Epithelial cell of prostate (primary cell): ENCODE measurements around the gene KRTAP10-10.
A peak's percentile ranks its signal among the peaks of the same experiment; 100 is the strongest.
"Not testable (repeated sequence)": the region's sequence is repeated elsewhere in the genome, so short reads cannot be mapped to it uniquely, and the experiment has no call there.

Source experiments
- DNase-seq: peaks from one replicate; pipeline ENCODE4 v3.0.0-alpha.2; 2011; ENCODE audit warnings: low read depth, low spot score
- H3K27ac ChIP-seq: fragments of 450-650 bp; 2 replicates; pipeline ENCODE4 v1.5.1; 2017; ENCODE audit warnings: mild to moderate bottlenecking

Gene KRTAP10-10

DNA sequence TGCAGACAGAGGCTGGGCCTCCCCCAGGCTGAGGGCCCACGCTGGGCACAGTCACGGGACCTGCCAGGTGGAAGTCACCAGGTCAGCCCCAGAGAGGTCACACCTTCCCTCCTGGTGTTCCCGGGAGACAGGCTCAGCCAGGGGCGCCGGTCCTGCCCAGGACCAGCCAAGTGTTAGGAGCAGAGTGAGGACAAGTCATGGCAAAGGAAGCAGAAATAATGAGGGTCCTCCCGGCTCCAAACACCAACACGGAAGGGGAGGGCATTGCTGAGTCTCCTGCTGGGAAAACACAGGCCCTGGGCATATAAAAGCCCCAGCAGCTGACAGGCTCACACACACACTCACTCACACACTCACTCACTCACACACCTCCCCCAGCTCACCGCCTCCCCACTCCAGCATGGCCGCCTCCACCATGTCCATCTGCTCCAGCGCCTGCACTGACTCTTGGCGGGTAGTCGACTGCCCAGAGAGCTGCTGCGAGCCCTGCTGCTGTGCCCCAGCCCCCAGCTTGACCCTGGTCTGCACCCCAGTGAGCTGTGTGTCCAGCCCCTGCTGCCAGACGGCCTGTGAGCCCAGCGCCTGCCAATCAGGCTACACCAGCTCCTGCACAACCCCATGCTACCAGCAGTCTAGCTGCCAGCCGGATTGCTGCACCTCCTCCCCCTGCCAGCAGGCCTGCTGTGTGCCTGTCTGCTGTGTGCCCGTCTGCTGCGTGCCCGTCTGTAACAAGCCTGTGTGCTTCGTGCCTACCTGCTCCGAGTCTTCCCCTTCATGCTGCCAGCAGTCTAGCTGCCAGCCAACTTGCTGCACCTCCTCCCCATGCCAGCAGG lies at the start of gene KRTAP10-10:
Gene KRTAP10-10, plus strand, starts transcription at position 339 of the 833 bp plus-strand sequence. Its CDS starts 62 bp downstream, at position 401.
- no peak within 1 kb of the TSS for H3K27ac ChIP-seq
- no peak for DNase-seq

- no peak for DNase-seq
- no peak overlapping the region for H3K27ac ChIP-seq
These were observed 48.1 kb upstream of the KRTAP10-10 start for GRCh38 chr21:44589094-44589493.

DNA sequence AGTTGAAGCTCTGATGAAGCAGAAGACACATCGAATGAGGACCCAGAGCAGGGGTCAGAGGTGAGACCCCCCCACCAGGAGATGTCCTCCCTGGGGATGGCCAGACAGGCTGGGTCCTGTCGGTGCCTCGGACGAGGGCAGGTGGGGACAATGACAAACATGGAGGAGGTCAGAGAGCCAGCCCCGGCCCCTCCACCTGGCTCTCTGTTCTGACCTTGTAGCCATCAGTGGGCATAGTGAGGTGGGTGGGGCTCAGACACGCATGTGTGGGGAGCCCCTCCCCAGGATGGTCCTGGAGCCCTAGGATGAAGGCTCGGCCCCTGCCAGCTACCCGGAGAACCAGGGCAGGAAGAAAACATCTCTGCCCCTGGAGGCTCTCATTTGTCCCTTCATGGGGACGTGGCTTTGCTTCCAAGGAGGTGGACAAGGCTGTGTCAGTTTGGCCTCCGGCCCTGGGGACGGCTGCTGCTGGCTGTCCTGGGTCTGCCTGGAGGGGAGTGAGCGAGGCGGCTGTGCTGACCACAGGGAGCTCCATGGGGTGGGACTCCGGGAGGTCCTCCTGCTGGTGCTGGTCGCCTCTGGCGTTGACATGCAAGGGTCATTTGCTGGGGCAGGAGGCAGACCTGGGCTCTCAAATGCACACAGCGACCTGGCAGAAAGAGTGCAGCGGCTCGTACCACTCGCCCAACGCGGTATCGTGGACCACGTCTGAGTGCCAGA lies 47.4 kb upstream of the KRTAP10-10 start:
- H3K27ac ChIP-seq: no peak overlapping the region

GRCh38 chr21:44590311-44590721 lies 46.8 kb upstream of the KRTAP10-10 start:
- H3K27ac ChIP-seq: no peak overlapping the region
- no peak for DNase-seq

More for the DNA sequence above, 47.4 kb upstream of the KRTAP10-10 start:
- DNase-seq: no peak

GRCh38 chr21:44590897-44591800 lies 46.0 kb upstream of the KRTAP10-10 start:
- not testable (repeated sequence) for H3K27ac ChIP-seq, DNase-seq

DNA sequence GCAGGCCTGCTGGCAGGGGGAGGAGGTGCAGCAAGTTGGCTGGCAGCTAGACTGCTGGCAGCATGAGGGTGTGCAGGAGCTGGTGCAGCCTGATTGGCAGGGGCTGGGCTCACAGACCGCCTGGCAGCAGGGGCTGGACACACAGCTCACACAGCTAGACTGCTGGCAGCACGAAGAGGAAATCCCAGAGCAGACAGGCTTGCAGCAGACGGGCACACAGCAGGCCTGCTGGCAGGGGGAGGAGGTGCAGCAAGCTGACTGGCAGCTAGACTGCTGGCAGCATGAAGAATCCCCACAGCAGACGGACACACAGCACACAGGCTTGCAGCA lies 45.4 kb upstream of the KRTAP10-10 start:
- not testable (repeated sequence) for DNase-seq, H3K27ac ChIP-seq

GRCh38 chr21:44592446-44593311 lies 44.5 kb upstream of the KRTAP10-10 start, which contains the start of gene KRTAP10-6:
Gene KRTAP10-6 (minus strand): TSS chr21:44592505. CDS start chr21:44592484, 21 bp downstream.
- no peak within 1 kb of the TSS for H3K27ac ChIP-seq
- no peak for DNase-seq

GRCh38 chr21:44593598-44594405 lies 43.4 kb upstream of the KRTAP10-10 start:
- no peak overlapping the region for H3K27ac ChIP-seq
- DNase-seq: no peak

DNA sequence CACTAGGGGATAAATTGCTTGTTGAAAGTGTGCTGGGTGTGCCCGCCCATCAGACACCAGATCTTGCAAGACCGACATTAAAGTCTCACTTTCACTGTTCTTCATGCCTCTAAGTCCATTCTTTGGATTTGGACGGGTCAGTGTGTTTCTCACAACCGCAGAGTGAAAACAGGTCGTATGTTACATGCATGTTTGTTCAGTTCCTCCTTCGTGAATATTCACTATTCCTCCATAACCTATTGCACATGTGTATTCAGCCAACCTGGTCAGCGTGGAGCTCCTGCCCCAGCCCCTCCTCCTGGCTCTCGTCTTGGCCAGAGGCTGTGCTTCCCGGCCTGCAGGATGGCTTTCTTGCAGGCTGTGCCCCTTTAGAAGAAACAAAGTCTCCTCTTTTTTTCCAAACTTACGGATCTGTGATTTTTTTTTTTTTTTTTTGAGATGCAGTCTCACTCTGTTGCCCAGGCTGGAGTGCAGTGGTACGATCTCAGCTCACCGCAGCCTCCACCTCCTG lies 42.7 kb upstream of the KRTAP10-10 start:
- H3K27ac ChIP-seq: no peak overlapping the region
- DNase-seq: no peak

DNA sequence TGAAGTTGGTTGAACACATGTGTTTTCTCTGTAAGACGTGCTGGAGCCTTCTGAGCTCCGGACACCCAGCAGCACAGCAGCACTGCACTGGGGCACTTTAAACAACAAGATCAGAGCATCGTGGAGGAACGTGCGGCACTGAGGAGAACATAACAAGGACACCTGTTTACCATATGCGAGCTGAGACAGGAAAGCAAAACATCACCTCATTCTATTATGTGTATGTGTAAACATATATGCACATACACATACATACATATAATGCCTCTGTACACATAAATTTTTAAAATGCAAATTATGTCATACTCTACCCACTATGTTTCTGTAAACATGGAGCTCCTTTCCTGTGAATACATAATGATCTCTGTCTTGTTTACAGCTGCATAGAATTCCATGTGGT lies 41.6 kb upstream of the KRTAP10-10 start:
- no peak overlapping the region for H3K27ac ChIP-seq
- no peak for DNase-seq

DNA sequence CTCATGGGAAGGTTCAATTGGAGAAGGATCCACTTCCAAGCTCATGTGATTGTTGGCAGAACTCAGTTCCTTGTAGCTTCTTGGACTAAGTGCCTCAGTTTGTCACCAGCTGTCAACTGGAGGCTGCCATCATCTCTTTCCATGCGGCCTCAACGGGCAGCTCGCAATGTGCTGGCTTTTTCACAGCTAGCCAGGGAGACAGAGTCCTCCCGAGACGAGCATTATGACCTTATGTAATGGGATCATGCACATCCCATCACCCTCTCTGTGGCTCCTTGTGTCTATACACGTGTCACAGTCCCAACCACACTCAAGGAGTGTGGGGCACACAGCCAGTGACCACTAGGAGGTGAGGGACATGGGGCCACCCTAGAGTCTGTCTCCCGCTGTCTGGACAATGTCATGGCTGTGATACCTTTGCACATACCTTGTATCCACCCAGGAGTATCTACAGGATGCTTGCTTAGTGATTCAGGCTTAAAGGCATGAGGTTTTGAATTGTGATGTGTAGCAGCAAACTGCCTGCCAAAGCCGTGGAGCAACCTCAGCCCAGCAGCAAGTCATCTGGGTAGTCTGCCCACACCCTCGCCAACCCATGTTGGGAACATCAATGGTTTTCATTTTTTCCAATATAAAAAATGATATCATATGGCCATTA lies 41.0 kb upstream of the KRTAP10-10 start:
- DNase-seq: peak; percentile 52
- H3K27ac ChIP-seq: no peak overlapping the region

DNA sequence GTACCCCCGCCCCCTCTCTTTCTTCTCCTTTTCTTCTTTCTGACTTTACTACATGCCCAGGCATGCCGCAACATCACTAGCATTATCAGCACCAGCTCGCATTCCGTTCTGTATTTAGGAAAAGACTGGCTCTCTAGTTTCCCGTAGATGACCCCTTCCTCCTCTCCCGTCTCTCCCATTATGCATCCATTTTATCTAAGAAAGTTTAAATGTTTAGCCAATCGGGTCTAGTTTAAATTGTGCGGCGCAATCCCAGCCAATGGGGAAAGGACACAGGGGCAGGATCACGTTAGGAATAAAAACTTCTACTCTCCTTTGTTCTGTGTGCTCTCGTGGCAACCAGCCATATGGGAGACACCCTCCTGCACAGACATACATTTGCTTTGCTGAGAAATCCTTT lies 39.1 kb upstream of the KRTAP10-10 start:
- H3K27ac ChIP-seq: no peak overlapping the region
- no peak for DNase-seq

- H3K27ac ChIP-seq: no peak overlapping the region
- DNase-seq: no peak
These were observed 37.7 kb upstream of the KRTAP10-10 start for GRCh38 chr21:44599264-44600029.

GRCh38 chr21:44600118-44600978 lies 36.8 kb upstream of the KRTAP10-10 start, which contains the start of gene KRTAP10-7:
Gene KRTAP10-7 (plus strand): TSS chr21:44600597. CDS start chr21:44600622, 25 bp downstream.
- DNase-seq, H3K27ac ChIP-seq: not testable (repeated sequence)

DNA sequence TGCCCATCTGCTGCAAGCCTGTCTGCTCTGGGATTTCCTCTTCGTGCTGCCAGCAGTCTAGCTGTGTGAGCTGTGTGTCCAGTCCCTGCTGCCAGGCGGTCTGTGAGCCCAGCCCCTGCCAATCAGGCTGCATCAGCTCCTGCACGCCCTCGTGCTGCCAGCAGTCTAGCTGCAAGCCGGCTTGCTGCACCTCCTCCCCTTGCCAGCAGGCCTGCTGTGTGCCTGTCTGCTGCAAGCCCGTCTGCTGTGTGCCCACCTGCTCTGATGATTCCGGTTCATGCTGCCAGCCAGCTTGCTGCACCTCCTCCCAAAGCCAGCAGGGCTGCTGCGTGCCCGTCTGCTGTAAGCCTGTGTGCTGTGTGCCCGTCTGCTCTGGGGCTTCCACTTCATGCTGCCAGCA lies 36.1 kb upstream of the KRTAP10-10 start:
- not testable (repeated sequence) for DNase-seq, H3K27ac ChIP-seq
